Peyer's patch (tissue), 4 donors: ENCODE measurements around the gene RUFY3. TPM values are rescaled to one million over a fixed set of nuclear protein-coding genes. Genes with fewer than 3 reads are reported as not detected.
"Not testable (repeated sequence)": the region's sequence is repeated elsewhere in the genome, so short reads cannot be mapped to it uniquely, and the experiment has no call there.

Experiments
- DNase-seq, 3 donors: peaks; one replicate each; pipeline ENCODE4 v3.0.0-alpha.2; 2017 to 2019
- H3K27ac ChIP-seq, 4 donors: fragments of 200-600 bp; sonication (generic); one replicate each; pipeline ENCODE4 v1.5.1; 2016 to 2019
- H3K27me3 ChIP-seq, 2 donors: fragments of 200-600 bp; sonication (generic); one replicate each; pipeline ENCODE4 v1.5.1; 2019
- H3K36me3 ChIP-seq, 3 donors: fragments of 200-600 bp; sonication (generic); one replicate each; pipeline ENCODE4 v1.5.1; 2016 to 2019
- H3K4me1 ChIP-seq, 4 donors: fragments of 200-600 bp; sonication (generic); one replicate each; pipeline ENCODE4 v1.5.1; 2016 to 2019
- H3K4me3 ChIP-seq, 4 donors: fragments of 200-600 bp; sonication (generic); 1 replicate in 3 of 4; 2 replicates in 1 of 4; pipeline ENCODE4 v1.5.1; 2016 to 2019; ENCODE audit warnings: mild to moderate bottlenecking in 1 of 4
- H3K9me3 ChIP-seq, 4 donors: fragments of 200-600 bp; sonication (generic); one replicate each; pipeline ENCODE4 v1.5.1; 2016 to 2019; ENCODE audit warnings: mild to moderate bottlenecking in 1 of 4
- CTCF ChIP-seq, 6 experiments: fragments of 450-650 bp in 4 of 6; fragments of 200-600 bp in 2 of 6; sonication (generic) in 1 of 6; IDR thresholded peaks; one replicate each; pipeline ENCODE4 v1.5.1; 2017 to 2019; ENCODE audit warnings: antibody characterized with exemption in 6 of 6, mild to moderate bottlenecking in 3 of 6, moderate library complexity in 1 of 6
- POLR2A ChIP-seq, 2 donors: fragments of 450-650 bp; IDR thresholded peaks; one replicate each; pipeline ENCODE4 v1.5.1; 2017; ENCODE audit warnings: antibody characterized with exemption in 2 of 2, mild to moderate bottlenecking in 2 of 2, moderate library complexity in 2 of 2
- total RNA-seq, 4 donors: library from RNA; depleted of rRNA; stranded (reverse); fragments of >200 nt; gene quantifications; one replicate each; pipeline ENCODE4 v1.1.0, GENCODE V29; 2016

The RUFY3 gene
- total RNA-seq, 4 donors from 2014 or later, result 36.1 to 113 (median 47.1) TPM

GRCh38 chr4:70839589-70840093 lies 117.9 kb downstream of the RUFY3 start, which contains the start of gene GRSF1:
TSS of gene GRSF1 (minus strand) at chr4:70839890. CDS start at chr4:70839827, 63 bp downstream.
- peak; percentile 54 to 71 for TF ChIP-seq POLR2A (IDR thresholded peaks at IDR 0.05)
- TF ChIP-seq CTCF (IDR thresholded peaks at IDR 0.05), result peak in 3 of 6 experiments; percentile 15 to 29 (median 20)
- peak; percentile 91 to 97 (median 94) for DNase-seq

GRCh38 chr4:70840137-70840536 lies 118.4 kb downstream of the RUFY3 start:
- DNase-seq, result peak; percentile 50 to 76 (median 57)

More at GRCh38 chr4:70839589-70840093, 117.9 kb downstream of the RUFY3 start, which contains the start of gene GRSF1:
- H3K4me3 ChIP-seq, result peak within 1 kb of the TSS; percentile 95 to 99 (median 98)
- H3K36me3 ChIP-seq, result peaks cover 0 to 10% (median 0%) of the 10 kb centered on the region in 3 donors
- no peaks in the 10 kb centered on the region for H3K27me3 ChIP-seq
- H3K4me1 ChIP-seq, result peaks cover 0 to 15% (median 0%) of the 10 kb centered on the region in 4 donors
- H3K27ac ChIP-seq, result peak within 1 kb of the TSS; percentile 95 to 98 (median 96)
- H3K9me3 ChIP-seq, result no peaks in the 10 kb centered on the region

GRCh38 chr4:70840631-70841030 lies 118.9 kb downstream of the RUFY3 start:
- H3K36me3 ChIP-seq, H3K27me3 ChIP-seq, DNase-seq, H3K9me3 ChIP-seq, H3K4me3 ChIP-seq: not testable (repeated sequence)
- peaks cover 0 to 15% (median 0%) of the 10 kb centered on the region in 4 donors for H3K4me1 ChIP-seq
- peak overlapping the region in 2 of 4 donors; percentile 55 to 98 for H3K27ac ChIP-seq

More at GRCh38 chr4:70840137-70840536, 118.4 kb downstream of the RUFY3 start:
- H3K4me1 ChIP-seq, result peaks cover 0 to 15% (median 0%) of the 10 kb centered on the region in 4 donors
- not testable (repeated sequence) for H3K36me3 ChIP-seq, H3K27me3 ChIP-seq, H3K9me3 ChIP-seq, H3K4me3 ChIP-seq
- H3K27ac ChIP-seq, result peak overlapping the region in 3 of 4 donors; percentile 10 to 98 (median 55)

GRCh38 chr4:70841211-70841610 lies 119.4 kb downstream of the RUFY3 start:
- no peak overlapping the region for H3K27ac ChIP-seq
- DNase-seq, result no peak
- TF ChIP-seq CTCF (IDR thresholded peaks at IDR 0.05) (no peak), POLR2A (IDR thresholded peaks at IDR 0.05) (no peak)
- H3K27me3 ChIP-seq, result no peaks in the 10 kb centered on the region
- peaks cover 0 to 15% (median 0%) of the 10 kb centered on the region in 4 donors for H3K4me1 ChIP-seq
- no peaks in the 10 kb centered on the region for H3K36me3 ChIP-seq
- H3K9me3 ChIP-seq, result no peaks in the 10 kb centered on the region
- H3K4me3 ChIP-seq, result no peak overlapping the region

- H3K27me3 ChIP-seq, result no peaks in the 10 kb centered on the region
These were observed 120.2 kb downstream of the RUFY3 start for GRCh38 chr4:70841951-70842350.

GRCh38 chr4:70842761-70843435 lies 121.1 kb downstream of the RUFY3 start:
- H3K27ac ChIP-seq, result peak overlapping the region in 1 of 4 donors; percentile 25
- TF ChIP-seq CTCF (IDR thresholded peaks at IDR 0.05), result no peak
- TF ChIP-seq POLR2A (IDR thresholded peaks at IDR 0.05), result no peak
- H3K36me3 ChIP-seq, result no peaks in the 10 kb centered on the region
- no peaks in the 10 kb centered on the region for H3K27me3 ChIP-seq
- no peaks in the 10 kb centered on the region for H3K4me1 ChIP-seq
- peak in 1 of 3 donors; percentile 34 for DNase-seq
- no peaks in the 10 kb centered on the region for H3K9me3 ChIP-seq
- no peak overlapping the region for H3K4me3 ChIP-seq

More at GRCh38 chr4:70841951-70842350, 120.2 kb downstream of the RUFY3 start:
- H3K27ac ChIP-seq, result peak overlapping the region in 1 of 4 donors; percentile 46
- H3K36me3 ChIP-seq, result no peaks in the 10 kb centered on the region
- no peaks in the 10 kb centered on the region for H3K9me3 ChIP-seq
- H3K4me3 ChIP-seq, result no peak overlapping the region
- DNase-seq, result no peak
- TF ChIP-seq POLR2A (IDR thresholded peaks at IDR 0.05) (no peak), CTCF (IDR thresholded peaks at IDR 0.05) (no peak)
- peaks cover 0 to 9% (median 0%) of the 10 kb centered on the region in 4 donors for H3K4me1 ChIP-seq
